Measurements from ENCODE around the gene COG1. TPM values are rescaled to one million over a fixed set of nuclear protein-coding genes. Genes with fewer than 3 reads are reported as not detected.

The COG1 gene
- total and polyA plus RNA-seq, 2 of the 8 experiments (the other 6 are each of a cell fraction or from before 2014, with no cell fraction given), result 11.0 to 19.5 TPM

GRCh38 chr17:73182616-73183310 is 10.1 kb upstream of the COG1 start:
- H3K9ac ChIP-seq (replicated peaks in 1 of 4; ENCODE audit: extremely low read depth in 1 of 4, low read depth in 3 of 4, low read length in 3 of 4), result no peak overlapping the region
- 66% methylated on average over 15 of the region's 15 CpGs; no CpG with 5 or more reads in 1 of the 2 experiments for WGBS, 2 experiments (ENCODE audit: extremely low coverage in 1 of 2, insufficient coverage in 1 of 2, insufficient read length in 1 of 2, insufficient replicate concordance in 2 of 2, low coverage in 1 of 2, low lambda C conversion rate in 2 of 2, missing lambda C conversion rate in 1 of 2)
- no peaks in the 10 kb centered on the region for H3K9me3 ChIP-seq (ENCODE audit: insufficient read depth in 2 of 2, low read depth in 1 of 2, low read length in 1 of 2)
- no peak overlapping the region for H2BK120ac ChIP-seq (replicated peaks; ENCODE audit: low read depth, low read length)
- H2BK15ac ChIP-seq (ENCODE audit: low read length), result no peak overlapping the region
- H4K91ac ChIP-seq (replicated peaks; ENCODE audit: insufficient read length, low read length), result no peak overlapping the region
- H4K5ac ChIP-seq (ENCODE audit: insufficient read length, low read depth, low read length), result no peak overlapping the region
- no peak overlapping the region for H2AFZ ChIP-seq (ENCODE audit: low read length)
- H2AK5ac ChIP-seq (ENCODE audit: low read depth, low read length), result no peak overlapping the region
- H3K4ac ChIP-seq (replicated peaks; ENCODE audit: insufficient read length, low read depth, low read length), result no peak overlapping the region
- no peaks in the 10 kb centered on the region for H3K23me2 ChIP-seq (ENCODE audit: low read depth, low read length)
- H3K23ac ChIP-seq (ENCODE audit: insufficient read length), result no peak overlapping the region
- no peak for FAIRE-seq
- H3K14ac ChIP-seq (ENCODE audit: insufficient read length), result no peak overlapping the region
- DNase-seq (ENCODE audit: low read depth in 1 of 2, low spot score in 2 of 2), result no peak
- H3K4me3 ChIP-seq (ENCODE audit: extremely low read depth in 1 of 4, insufficient read depth in 2 of 4, low read depth in 3 of 4, low read length in 4 of 4), result no peak overlapping the region
- no peak overlapping the region for H2BK20ac ChIP-seq (ENCODE audit: low read length)
- H3K36me3 ChIP-seq (ENCODE audit: control insufficient read depth in 2 of 4, insufficient read depth in 4 of 4, low read length in 3 of 4), result no peaks in the 10 kb centered on the region; a peak in 1 of 8 replicates
- ChIA-PET CTCF (ENCODE audit: partially characterized antibody) (interaction anchor here (0.6 to 10.4 kb wide), 7 partner anchors 9 to 659 kb away, joined by 3 to 87 read pairs (median 6); no protein-coding TSS in a partner anchor), POLR2A (ENCODE audit: partially characterized antibody) (interaction anchor here (0.7 to 1.6 kb wide), 3 partner anchors 10 to 455 kb away, joined by 3 to 7 read pairs (median 4); partner anchors contain the start of genes COG1 and SSTR2)
- no peak for TF ChIP-seq POU5F1 (IDR thresholded peaks at IDR 0.05; ENCODE audit: low read depth, low read length)
- no peak for TF ChIP-seq EP300 (IDR thresholded peaks at IDR 0.05; ENCODE audit: borderline replicate concordance in 1 of 2, low read depth in 2 of 2, low read length in 2 of 2)
- TF ChIP-seq TAF7 (optimal IDR thresholded peaks at IDR 0.05; ENCODE audit: borderline replicate concordance, low read depth, low read length), result no peak
- TF ChIP-seq EGR1 (IDR thresholded peaks at IDR 0.05; ENCODE audit: borderline replicate concordance, low read depth, low read length), result no peak
- TF ChIP-seq E2F6 (IDR thresholded peaks at IDR 0.05), result no peak
- TF ChIP-seq YY1 (IDR thresholded peaks at IDR 0.05; ENCODE audit: low read depth, low read length), result no peak
- TF ChIP-seq JUN (IDR thresholded peaks at IDR 0.05; ENCODE audit: low read depth, low read length), result no peak
- no peak overlapping the region for H3K56ac ChIP-seq (replicated peaks; ENCODE audit: insufficient read length, low read depth, low read length)
- no peak overlapping the region for H3K4me2 ChIP-seq (ENCODE audit: insufficient read depth in 1 of 2, low read depth in 2 of 2, low read length in 2 of 2)
- no peaks in the 10 kb centered on the region; a peak in 1 of 4 replicates for H3K79me2 ChIP-seq (ENCODE audit: control insufficient read depth in 1 of 2, insufficient read depth in 2 of 2, low read length in 2 of 2)
- H2BK5ac ChIP-seq (ENCODE audit: low read depth, low read length), result no peak overlapping the region
- no peaks in the 10 kb centered on the region for H3K79me1 ChIP-seq (ENCODE audit: low read depth, low read length)
- H3K18ac ChIP-seq (ENCODE audit: extremely low read depth, low read length), result no peak overlapping the region
- no peaks in the 10 kb centered on the region for H4K20me1 ChIP-seq (replicated peaks in 1 of 2; ENCODE audit: control insufficient read depth in 1 of 2, insufficient read depth in 2 of 2, low read length in 2 of 2)
- H4K8ac ChIP-seq (ENCODE audit: extremely low read depth, insufficient read depth, low read length), result no peak overlapping the region
- H3K27ac ChIP-seq (ENCODE audit: low read depth, low read length), result no peak overlapping the region
- no peaks in the 10 kb centered on the region for H3K4me1 ChIP-seq (replicated peaks in 1 of 4; ENCODE audit: control insufficient read depth in 3 of 4, insufficient read depth in 4 of 4, low read length in 3 of 4)
- no peak overlapping the region for H2BK12ac ChIP-seq (ENCODE audit: low read depth, low read length)
- no peaks in the 10 kb centered on the region for H3K27me3 ChIP-seq (replicated peaks in 1 of 4; ENCODE audit: control insufficient read depth in 3 of 4, extremely low read depth in 1 of 4, insufficient read depth in 3 of 4, low read length in 3 of 4)
